ENCODE data around the gene NAA16.

Gene NAA16

GRCh38 chr13:41296879-41297646, 14.0 kb upstream of the NAA16 start:
- Histone ChIP-seq H3K4me1 (no peaks in the 10 kb centered on the region), H3K4me3 (ENCODE audit: low read depth, low read length) (no peak overlapping the region), H3K36me3 (no peaks in the 10 kb centered on the region), H3K27me3 (peaks cover 10% of the 10 kb centered on the region), H3K9me3 (no peaks in the 10 kb centered on the region)
- no peak for DNase-seq
- TF ChIP-seq, protein P1, sequence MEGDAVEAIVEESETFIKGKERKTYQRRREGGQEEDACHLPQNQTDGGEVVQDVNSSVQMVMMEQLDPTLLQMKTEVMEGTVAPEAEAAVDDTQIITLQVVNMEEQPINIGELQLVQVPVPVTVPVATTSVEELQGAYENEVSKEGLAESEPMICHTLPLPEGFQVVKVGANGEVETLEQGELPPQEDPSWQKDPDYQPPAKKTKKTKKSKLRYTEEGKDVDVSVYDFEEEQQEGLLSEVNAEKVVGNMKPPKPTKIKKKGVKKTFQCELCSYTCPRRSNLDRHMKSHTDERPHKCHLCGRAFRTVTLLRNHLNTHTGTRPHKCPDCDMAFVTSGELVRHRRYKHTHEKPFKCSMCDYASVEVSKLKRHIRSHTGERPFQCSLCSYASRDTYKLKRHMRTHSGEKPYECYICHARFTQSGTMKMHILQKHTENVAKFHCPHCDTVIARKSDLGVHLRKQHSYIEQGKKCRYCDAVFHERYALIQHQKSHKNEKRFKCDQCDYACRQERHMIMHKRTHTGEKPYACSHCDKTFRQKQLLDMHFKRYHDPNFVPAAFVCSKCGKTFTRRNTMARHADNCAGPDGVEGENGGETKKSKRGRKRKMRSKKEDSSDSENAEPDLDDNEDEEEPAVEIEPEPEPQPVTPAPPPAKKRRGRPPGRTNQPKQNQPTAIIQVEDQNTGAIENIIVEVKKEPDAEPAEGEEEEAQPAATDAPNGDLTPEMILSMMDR (IDR thresholded peaks at IDR 0.05; ENCODE audit: low read depth, low read length) = no peak

DNA sequence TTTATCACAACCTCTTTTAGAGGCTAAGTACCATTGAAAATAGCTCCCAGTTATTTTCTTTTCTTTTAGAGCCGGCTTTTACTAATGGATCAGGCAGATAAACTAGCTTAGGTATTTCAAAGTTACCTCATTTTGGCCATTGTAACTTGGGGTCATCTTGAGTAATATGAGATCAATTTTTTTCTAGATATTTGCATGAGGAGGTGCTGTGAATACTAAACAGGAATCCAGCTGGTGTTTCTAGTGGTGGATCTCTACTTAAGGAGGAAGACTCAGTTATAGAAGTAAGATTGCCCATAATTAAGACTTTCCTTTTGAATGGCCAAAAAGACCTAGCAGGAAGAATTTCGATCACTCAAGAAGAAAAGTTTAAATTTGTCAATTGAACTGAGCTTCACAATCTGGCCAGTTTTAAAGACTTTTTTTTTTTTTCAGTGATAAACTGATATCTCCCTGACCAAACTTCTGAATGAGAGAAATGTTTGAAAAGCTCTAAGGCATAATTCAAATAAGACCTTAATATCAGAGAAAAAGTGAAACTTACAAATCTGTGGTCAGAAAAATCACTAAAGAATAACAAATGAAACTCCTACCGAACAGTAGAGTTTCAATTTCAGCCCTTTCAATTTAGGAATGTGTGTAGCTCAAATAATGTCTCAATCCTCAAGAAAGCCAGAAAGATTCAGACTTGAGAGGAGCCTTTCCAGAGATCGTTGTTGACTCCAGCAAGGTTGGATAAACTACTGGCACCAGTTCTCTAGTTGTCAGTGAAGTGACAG, 11.6 kb upstream of the NAA16 start:
- no peaks in the 10 kb centered on the region for H3K4me1 ChIP-seq
- H3K9me3 ChIP-seq = no peaks in the 10 kb centered on the region
- TF ChIP-seq, protein P1 (IDR thresholded peaks at IDR 0.05; ENCODE audit: low read depth, low read length) = no peak
- H3K4me3 ChIP-seq (ENCODE audit: low read depth, low read length) = no peak overlapping the region
- peaks cover 10% of the 10 kb centered on the region for H3K27me3 ChIP-seq
- DNase-seq = no peak
- H3K36me3 ChIP-seq = no peaks in the 10 kb centered on the region

GRCh38 chr13:41302743-41303142, 8.3 kb upstream of the NAA16 start:
- peaks cover 5% of the 10 kb centered on the region for H3K27me3 ChIP-seq
- no peaks in the 10 kb centered on the region for H3K36me3 ChIP-seq
- H3K9me3 ChIP-seq = no peaks in the 10 kb centered on the region
- TF ChIP-seq, protein P1 (IDR thresholded peaks at IDR 0.05; ENCODE audit: low read depth, low read length) = no peak
- H3K4me3 ChIP-seq (ENCODE audit: low read depth, low read length) = no peak overlapping the region
- H3K4me1 ChIP-seq = peaks cover 4% of the 10 kb centered on the region; the same call in 1 of the 2 replicates
- DNase-seq = no peak

DNA sequence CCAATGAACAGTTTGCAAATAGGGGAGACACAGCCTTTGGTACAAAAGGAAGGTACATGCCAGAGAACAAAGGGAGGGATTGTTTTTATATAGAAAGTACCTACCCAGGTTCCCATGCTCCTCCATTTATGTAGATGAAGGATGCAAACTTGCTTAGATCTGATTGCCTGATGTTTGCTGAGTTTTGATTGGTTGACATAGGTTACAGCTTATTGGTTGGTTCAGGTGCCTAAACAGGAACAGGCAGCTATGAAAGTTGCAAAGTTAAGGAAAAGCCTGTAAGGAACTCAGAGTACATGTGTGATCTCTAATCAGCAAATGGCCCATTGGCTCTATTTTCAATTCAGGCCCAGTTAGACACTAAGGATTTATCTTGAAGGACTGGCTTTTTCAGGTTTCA, 6.5 kb upstream of the NAA16 start:
- DNase-seq = no peak
- Histone ChIP-seq H3K4me1 (peaks cover 4% of the 10 kb centered on the region; the same call in 1 of the 2 replicates), H3K4me3 (ENCODE audit: low read depth, low read length) (no peak overlapping the region), H3K36me3 (no peaks in the 10 kb centered on the region), H3K9me3 (no peaks in the 10 kb centered on the region), H3K27me3 (no peaks in the 10 kb centered on the region)
- TF ChIP-seq, protein P1 (IDR thresholded peaks at IDR 0.05; ENCODE audit: low read depth, low read length) = no peak

DNA sequence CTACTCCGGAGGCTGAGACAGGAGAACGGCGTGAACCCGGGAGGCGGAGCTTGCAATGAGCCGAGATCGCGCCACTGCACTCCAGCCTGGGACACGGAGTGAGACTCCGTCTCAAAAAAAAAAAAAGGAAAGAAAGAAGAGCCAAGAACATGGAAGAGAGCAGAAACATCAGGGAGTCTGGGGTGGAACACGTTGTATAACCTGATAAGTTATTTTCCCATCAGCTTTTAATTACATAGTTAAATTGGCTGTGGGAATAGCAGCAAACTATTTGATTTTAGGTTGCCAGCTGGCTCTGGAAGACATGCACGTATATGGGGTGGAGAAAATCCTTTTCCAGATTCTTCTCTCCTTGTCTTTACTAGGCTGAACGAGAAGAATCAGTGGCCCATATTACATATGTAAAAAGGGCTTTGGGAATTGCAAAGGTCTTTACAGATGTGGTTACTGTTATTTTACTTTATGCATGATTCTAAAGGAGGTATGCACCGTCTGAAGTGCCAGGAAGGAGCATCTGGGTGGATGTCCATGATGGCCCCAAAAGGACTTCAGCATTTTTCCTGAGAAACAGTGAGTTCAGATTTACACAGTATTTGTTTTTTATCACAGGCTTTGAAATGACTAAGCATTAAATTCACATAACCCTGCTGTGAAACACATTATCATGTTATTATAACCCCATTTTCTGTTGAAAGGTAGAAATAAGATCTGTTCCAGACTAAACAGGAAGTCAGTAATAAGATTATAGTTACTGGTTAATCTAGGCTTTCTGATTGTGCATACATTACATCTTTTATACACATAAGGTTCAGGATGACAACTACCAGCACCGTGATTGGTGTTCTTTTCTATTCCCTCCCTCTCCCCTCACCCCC, 4.6 kb upstream of the NAA16 start:
- H3K4me3 ChIP-seq (ENCODE audit: low read depth, low read length) = no peak overlapping the region
- no peak for DNase-seq
- H3K4me1 ChIP-seq = peaks cover 4% of the 10 kb centered on the region; the same call in 1 of the 2 replicates
- no peaks in the 10 kb centered on the region for H3K27me3 ChIP-seq
- TF ChIP-seq, protein P1 (IDR thresholded peaks at IDR 0.05; ENCODE audit: low read depth, low read length) = no peak
- H3K9me3 ChIP-seq = no peaks in the 10 kb centered on the region
- no peaks in the 10 kb centered on the region for H3K36me3 ChIP-seq
